ENCODE measurements around the gene PAXX. TPM values are rescaled to one million over a fixed set of nuclear protein-coding genes. Genes with fewer than 3 reads are reported as not detected.

PAXX gene
- total RNA-seq, 1 experiment from 2014 or later: 44.1 TPM

GRCh38 chr9:136949817-136950655 is 42.2 kb upstream of the PAXX start (continued):
- TF ChIP-seq ARID4B (CRISPR knock-in tag; IDR thresholded peaks at IDR 0.05; ENCODE audit: borderline replicate concordance) (peak; percentile 58; the same call in 1 of the 2 replicates), RELA (CRISPR knock-in tag; IDR thresholded peaks at IDR 0.05; ENCODE audit: borderline replicate concordance) (0 out of 2 replicates have a peak, but pooled peaks have one; percentile 56), ATF6 (CRISPR knock-in tag; IDR thresholded peaks at IDR 0.05) (no peak), ZNF396 (CRISPR knock-in tag; IDR thresholded peaks at IDR 0.05; ENCODE audit: borderline replicate concordance) (no peak), E2F5 (CRISPR knock-in tag; IDR thresholded peaks at IDR 0.05) (0 out of 2 replicates have a peak, but pooled peaks have one; percentile 38), FOXP4 (CRISPR knock-in tag; IDR thresholded peaks at IDR 0.05) (peak; percentile 44; the same call in 1 of the 2 replicates), SMAD4 (CRISPR knock-in tag; IDR thresholded peaks at IDR 0.05) (no peak), ATF2 (CRISPR knock-in tag; IDR thresholded peaks at IDR 0.05; ENCODE audit: borderline replicate concordance, low read depth) (no peak), GRHL2 (CRISPR knock-in tag; IDR thresholded peaks at IDR 0.05; ENCODE audit: insufficient replicate concordance, severe bottlenecking) (no peak), FOXK1 (CRISPR knock-in tag; IDR thresholded peaks at IDR 0.05) (no peak; the same call in 1 of the 2 replicates), AR (CRISPR knock-in tag; IDR thresholded peaks at IDR 0.05) (no peak), FOXJ3 (CRISPR knock-in tag; IDR thresholded peaks at IDR 0.05; ENCODE audit: borderline replicate concordance) (no peak)

Data from WTC11 (cell line).